GM18519 (cell line): ENCODE results near the gene MLXIP.

Source experiments
- ATAC-seq: cut with Tn5 transposase; IDR thresholded peaks from one replicate; pipeline ENCODE4 v1.9.1; 2021; ENCODE audit warnings: mild to moderate bottlenecking, moderate library complexity; ENCODE audit not compliant: unreplicated experiment, low FRiP score

Gene MLXIP

GRCh38 chr12:122073815-122074214, 4.7 kb upstream of the MLXIP start:
- no peak for ATAC-seq

GRCh38 chr12:122076743-122077495, 1.6 kb upstream of the MLXIP start:
- no peak for ATAC-seq

- ATAC-seq = peak; percentile 2
Measured at GRCh38 chr12:122079033-122079531, 526 bp downstream of the MLXIP start.

- ATAC-seq = no peak
Measured at GRCh38 chr12:122079532-122080081, 1.1 kb downstream of the MLXIP start.

- no peak for ATAC-seq
Measured at GRCh38 chr12:122080149-122081082, 1.9 kb downstream of the MLXIP start.

GRCh38 chr12:122081083-122081696, 2.6 kb downstream of the MLXIP start:
- ATAC-seq = no peak

GRCh38 chr12:122081697-122082221, 3.2 kb downstream of the MLXIP start:
- no peak for ATAC-seq

- ATAC-seq = no peak
Measured at GRCh38 chr12:122082621-122083356, 4.2 kb downstream of the MLXIP start.

- no peak for ATAC-seq
Measured at GRCh38 chr12:122084857-122085405, 6.4 kb downstream of the MLXIP start.

- no peak for ATAC-seq
Measured at GRCh38 chr12:122085591-122085990, 7.0 kb downstream of the MLXIP start.

- no peak for ATAC-seq
Measured at GRCh38 chr12:122086116-122086515, 7.6 kb downstream of the MLXIP start.

GRCh38 chr12:122086641-122087285, 8.2 kb downstream of the MLXIP start:
- ATAC-seq = no peak

- no peak for ATAC-seq
Measured at GRCh38 chr12:122087431-122088178, 9.0 kb downstream of the MLXIP start.

- ATAC-seq = no peak
Measured at GRCh38 chr12:122088179-122088810, 9.7 kb downstream of the MLXIP start.

- no peak for ATAC-seq
Measured at GRCh38 chr12:122089077-122089476, 10.5 kb downstream of the MLXIP start.

- no peak for ATAC-seq
Measured at GRCh38 chr12:122090759-122091515, 12.4 kb downstream of the MLXIP start.
